NB4 (cell line): ENCODE results near the gene RIMKLB.

Source experiments
- CTCF ChIP-seq: IDR thresholded peaks from one replicate; pipeline ENCODE4 v1.5.1; 2012; ENCODE audit warnings: low read depth, low read length
- MYC ChIP-seq: IDR thresholded peaks from 2 replicates; pipeline ENCODE4 v1.6.1; 2011; ENCODE audit warnings: low read depth, low read length
- POLR2A ChIP-seq: IDR thresholded peaks from 2 replicates; pipeline ENCODE4 v1.6.1; 2011; ENCODE audit warnings: mild to moderate bottlenecking; ENCODE audit not compliant: insufficient read length; ENCODE audit errors: extremely low read depth

GRCh38 chr12:8702159-8702558 lies 4.4 kb downstream of the RIMKLB start:
- TF ChIP-seq CTCF = no peak
- no peak for TF ChIP-seq POLR2A
- no peak for TF ChIP-seq MYC
